SHP77 (cell line): ENCODE measurements around the gene PEX1.
"Not testable (repeated sequence)": the region's sequence is repeated elsewhere in the genome, so short reads cannot be mapped to it uniquely, and the experiment has no call there.

ENCODE experiments used
- DNase-seq, 2 experiments: peaks; one replicate each; lab custom pipeline; 2025; lab: John Stamatoyannopoulos, UW

PEX1 gene

DNA sequence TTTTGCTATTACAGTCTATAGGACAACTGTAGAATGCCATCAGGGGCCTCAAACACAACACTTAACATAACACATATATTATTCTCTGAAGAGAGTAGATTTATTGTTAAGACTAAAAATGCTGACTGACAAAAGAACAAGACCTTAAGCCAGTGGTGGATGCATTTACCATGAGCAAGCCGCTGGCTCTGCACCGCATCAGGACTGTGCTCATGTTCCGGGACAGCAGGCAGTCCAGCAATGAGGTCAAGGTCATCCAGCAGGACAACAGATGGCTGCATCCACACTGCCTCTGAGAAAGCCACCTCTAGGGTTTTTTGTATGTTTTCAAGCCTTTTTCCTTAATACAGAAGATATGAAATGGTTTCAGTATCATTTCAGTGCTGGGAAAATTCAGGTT is 23.8 kb downstream of the PEX1 start:
- no peak for DNase-seq

- no peak for DNase-seq
Measured at GRCh38 chr7:92503767-92504166, 24.6 kb downstream of the PEX1 start.

DNA sequence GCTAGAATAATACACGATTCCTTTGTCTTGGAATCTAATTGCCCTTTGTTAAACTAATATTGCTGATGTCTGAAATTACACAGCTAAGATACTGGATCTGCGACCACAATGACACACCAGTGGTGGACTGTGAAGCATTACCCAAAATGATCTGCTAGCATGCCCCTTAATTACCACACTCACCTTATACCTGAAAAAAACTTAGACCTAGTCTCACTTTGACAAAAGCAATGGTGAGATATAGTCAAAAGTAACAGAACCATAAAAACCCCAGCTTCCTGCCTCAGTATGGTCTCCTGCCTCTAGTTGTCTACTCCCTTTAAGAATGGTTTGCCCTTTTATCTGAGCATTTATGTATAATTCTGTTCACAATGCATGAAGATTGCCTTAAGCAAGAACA is 29.8 kb downstream of the PEX1 start:
- no peak for DNase-seq

DNA sequence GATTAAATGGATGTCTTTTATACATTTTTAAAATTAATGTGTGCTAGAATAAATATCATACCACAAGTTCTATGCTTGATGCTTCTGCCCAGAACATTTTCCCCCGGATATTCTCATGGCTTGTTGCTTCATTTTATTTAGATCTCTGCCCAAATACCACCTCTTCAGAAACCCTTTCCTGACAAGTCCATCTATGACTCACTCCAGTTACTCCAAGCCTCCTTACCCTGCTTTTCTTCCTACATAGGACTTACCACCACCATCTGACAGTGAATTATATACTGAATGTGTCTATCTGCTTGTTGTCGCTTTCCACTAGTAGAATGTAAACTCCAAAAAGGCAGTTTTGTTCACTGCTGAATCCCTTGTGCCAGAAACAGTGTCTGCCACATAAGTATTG is 31.4 kb downstream of the PEX1 start:
- DNase-seq: no peak

DNA sequence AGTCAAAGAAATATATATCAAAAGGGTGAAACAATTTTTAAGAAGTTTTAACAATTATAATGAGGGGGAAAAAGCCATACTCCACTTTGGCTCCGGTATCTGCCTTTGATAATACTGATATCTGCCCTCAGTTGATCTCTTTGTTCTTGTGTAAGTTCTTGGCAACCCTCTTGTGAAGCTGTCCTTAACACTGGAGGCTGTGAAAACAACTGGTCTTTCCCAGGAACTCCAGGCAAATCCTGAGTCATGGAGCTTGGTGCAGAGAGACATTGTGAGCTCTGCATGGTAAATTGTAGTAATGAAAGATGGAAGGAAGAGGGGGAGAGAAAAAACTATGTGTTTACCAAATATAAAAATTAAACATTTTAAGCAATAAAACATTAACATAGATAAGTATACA is 38.7 kb downstream of the PEX1 start:
- no peak for DNase-seq

GRCh38 chr7:92487804-92488203 is 40.5 kb downstream of the PEX1 start:
- no peak for DNase-seq

- DNase-seq: no peak
Measured at GRCh38 chr7:92485974-92486373, 42.3 kb downstream of the PEX1 start.

GRCh38 chr7:92485267-92485892 is 42.9 kb downstream of the PEX1 start:
- no peak for DNase-seq

GRCh38 chr7:92484226-92484625 is 44.1 kb downstream of the PEX1 start:
- not testable (repeated sequence) for DNase-seq

DNA sequence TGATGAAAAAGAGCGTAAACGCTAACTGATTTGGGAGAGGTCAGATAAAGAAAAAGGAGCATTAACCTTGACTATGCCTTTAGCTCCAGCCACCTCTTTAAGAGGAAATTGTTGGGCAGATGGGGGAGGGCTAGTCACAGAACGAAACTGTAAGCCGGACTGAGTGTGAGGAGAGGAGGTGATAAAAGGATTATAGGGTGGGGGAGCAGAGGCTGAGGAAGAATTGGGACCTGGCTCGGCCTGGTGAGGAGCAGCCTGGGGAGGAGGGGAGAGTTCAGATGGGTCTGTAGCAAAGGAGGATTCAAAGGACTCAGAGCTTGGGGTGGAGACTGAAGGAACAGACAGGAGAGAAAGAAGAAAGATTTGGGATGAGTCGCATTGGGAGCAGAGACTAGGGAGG is 44.7 kb downstream of the PEX1 start:
- DNase-seq: not testable (repeated sequence)

DNA sequence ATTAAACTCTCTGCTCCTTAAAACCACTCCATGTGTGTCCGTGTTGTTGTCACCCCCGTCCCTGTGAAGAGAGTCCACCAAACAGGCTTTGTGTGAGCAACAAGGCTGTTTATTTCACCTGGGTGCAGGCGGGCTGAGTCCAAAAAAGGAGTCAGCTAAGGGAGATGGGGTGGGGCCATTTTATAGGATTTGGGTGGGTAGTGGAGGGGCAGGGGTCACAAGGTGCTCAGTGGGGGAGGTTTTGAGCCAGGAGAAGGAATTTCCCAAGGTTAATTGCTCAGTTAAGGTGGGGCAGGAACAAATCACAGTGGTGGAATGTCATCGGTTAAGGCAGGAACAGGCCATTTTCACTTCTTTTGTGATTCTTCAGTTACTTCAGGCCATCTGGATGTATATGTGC is 49.2 kb downstream of the PEX1 start:
- not testable (repeated sequence) for DNase-seq

- DNase-seq: no peak
Measured at GRCh38 chr7:92478711-92479110, 49.6 kb downstream of the PEX1 start.

DNA sequence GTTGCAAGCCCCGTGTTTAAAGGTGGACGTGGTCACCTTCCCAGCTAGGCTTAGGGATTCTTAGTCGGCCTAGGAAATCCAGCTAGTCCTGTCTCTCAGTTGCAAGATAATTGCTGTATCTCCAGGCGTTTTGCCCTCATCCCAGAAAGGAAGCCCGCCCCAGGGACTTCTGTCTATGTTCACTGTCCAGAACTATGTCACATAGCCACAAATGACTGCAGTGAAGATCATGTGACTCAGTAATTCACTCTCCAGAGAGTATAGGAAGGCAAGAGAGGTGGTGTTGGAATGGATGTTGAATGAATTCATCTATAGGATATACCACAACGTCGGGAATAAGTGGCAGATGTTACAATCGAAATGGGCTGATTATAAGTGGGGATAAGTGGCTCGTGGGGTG is 50.2 kb downstream of the PEX1 start:
- no peak for DNase-seq

GRCh38 chr7:92477681-92478080 is 50.6 kb downstream of the PEX1 start, which contains the start of gene ERVW-1:
ERVW-1 (minus strand) TSS chr7:92477946; CDS start chr7:92470381, 7,565 bp downstream.
- DNase-seq: not testable (repeated sequence)

DNA sequence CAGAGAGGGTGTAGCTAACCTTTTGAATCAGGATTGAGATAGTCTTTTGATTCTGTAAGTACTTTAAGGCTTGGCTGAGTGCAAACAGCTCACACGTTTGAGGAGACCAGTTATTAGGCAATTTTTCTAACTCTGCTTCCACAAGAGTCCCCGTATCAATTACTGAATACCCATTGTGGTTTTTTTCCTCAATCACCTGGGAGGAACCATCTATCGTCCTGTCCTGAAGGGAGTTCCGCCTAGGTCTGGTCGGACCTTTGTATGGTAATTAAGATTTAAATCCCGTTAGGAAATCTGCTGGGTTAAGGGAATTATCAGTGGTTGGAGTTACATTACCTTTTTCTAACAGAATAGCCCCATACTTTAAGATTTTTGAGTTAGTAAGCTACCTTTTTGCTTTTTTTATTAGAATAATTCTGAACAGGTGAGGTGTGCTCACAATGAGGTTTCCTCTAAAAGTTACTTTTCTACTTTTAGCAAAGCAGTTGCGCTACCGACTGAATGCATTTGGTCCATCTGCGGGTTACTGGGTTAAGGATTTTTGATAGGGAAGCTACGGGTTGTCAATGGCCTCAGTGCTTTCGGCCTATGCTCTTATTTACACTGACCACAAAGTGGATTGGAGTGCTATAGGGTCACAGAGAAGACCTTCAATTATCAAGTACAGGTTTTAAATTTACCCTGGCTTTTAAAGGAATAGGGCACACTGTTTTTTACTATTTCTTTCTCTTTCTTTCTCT is 52.3 kb downstream of the PEX1 start:
- not testable (repeated sequence) for DNase-seq

- DNase-seq: not testable (repeated sequence)
Measured at GRCh38 chr7:92475261-92475770, 53.0 kb downstream of the PEX1 start.

- DNase-seq: not testable (repeated sequence)
Measured at GRCh38 chr7:92473989-92474388, 54.3 kb downstream of the PEX1 start.

DNA sequence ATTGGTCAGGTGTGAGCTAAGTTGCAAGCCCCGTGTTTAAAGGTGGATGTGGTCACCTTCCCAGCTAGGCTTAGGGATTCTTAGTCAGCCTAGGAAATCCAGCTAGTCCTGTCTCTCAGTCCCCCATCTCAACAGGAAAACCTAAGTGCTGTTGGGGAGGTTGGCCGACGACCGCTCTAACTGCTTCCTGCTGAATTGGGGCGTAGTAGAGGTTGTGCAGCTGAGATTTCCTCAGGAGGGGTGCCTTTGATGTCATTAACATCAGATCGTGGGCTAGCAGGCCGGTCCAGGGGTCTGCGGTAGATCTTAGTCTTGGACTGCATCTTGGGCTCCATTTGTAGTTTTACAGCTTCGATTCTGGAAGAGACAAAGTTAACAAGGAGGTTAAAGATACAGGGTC is 59.7 kb downstream of the PEX1 start:
- not testable (repeated sequence) for DNase-seq

GRCh38 chr7:92466682-92467081 is 61.6 kb downstream of the PEX1 start:
- DNase-seq: no peak

- DNase-seq: no peak
Measured at GRCh38 chr7:92464515-92464914, 63.8 kb downstream of the PEX1 start.

GRCh38 chr7:92462560-92462959 is 65.8 kb downstream of the PEX1 start:
- DNase-seq: no peak

GRCh38 chr7:92461027-92462003 is 67.0 kb downstream of the PEX1 start:
- peak; percentile 53 to 68 for DNase-seq
